Lower leg skin (tissue), 4 donors: ENCODE results near the gene OTULIN. TPM values are rescaled to one million over a fixed set of nuclear protein-coding genes. Genes with fewer than 3 reads are reported as not detected.

Experiments used
- DNase-seq, 2 donors: peaks; one replicate each; pipeline ENCODE4 v3.0.0-alpha.2; 2019; ENCODE audit warnings: low spot score in 2 of 2
- H3K4me3 ChIP-seq: fragments of 200-600 bp; sonication (generic); 2 replicates; pipeline ENCODE4 v1.5.1; 2017; ENCODE audit warnings: mild to moderate bottlenecking, low read depth; ENCODE audit not compliant: poor library complexity, severe bottlenecking
- POLR2A ChIP-seq, 2 donors: fragments of 450-650 bp; IDR thresholded peaks; one replicate each; pipeline ENCODE4 v1.6.1; 2016 to 2017; ENCODE audit warnings: antibody characterized with exemption in 2 of 2, mild to moderate bottlenecking in 1 of 2, moderate library complexity in 1 of 2
- WGBS, 2 donors: methylation state at CpG; one replicate each; pipeline ENCODE4 v1.1.5; 2018; 5-methylcytosine and 5-hydroxymethylcytosine counted together
- intact Hi-C: fragments of 100-400 bp; cut with DNase I; formaldehyde crosslinking; loops from one replicate; pipeline ENCODE4 v1.15.0; 2023; ENCODE audit warnings: low total_unique reads
- total RNA-seq, 4 donors: library from RNA; depleted of rRNA; stranded (reverse); fragments of >200 nt; gene quantifications; one replicate each; pipeline ENCODE4 v1.1.0, GENCODE V29; 2016
- TF ChIP-seq, protein P1 (sequence below), 3 donors: fragments of 450-650 bp; IDR thresholded peaks; one replicate each; pipeline ENCODE4 v1.5.1; 2016; ENCODE audit warnings: antibody characterized with exemption in 3 of 3, mild to moderate bottlenecking in 3 of 3, moderate library complexity in 2 of 3

Gene OTULIN
- total RNA-seq, 4 donors from 2014 or later, result 52.4 to 131 (median 82.1) TPM

- 94 to 97% methylated on average over 18 of the region's 18 CpGs for WGBS, 2 donors
Measured at GRCh38 chr5:14729448-14730385, 65.2 kb downstream of the OTULIN start.

DNA sequence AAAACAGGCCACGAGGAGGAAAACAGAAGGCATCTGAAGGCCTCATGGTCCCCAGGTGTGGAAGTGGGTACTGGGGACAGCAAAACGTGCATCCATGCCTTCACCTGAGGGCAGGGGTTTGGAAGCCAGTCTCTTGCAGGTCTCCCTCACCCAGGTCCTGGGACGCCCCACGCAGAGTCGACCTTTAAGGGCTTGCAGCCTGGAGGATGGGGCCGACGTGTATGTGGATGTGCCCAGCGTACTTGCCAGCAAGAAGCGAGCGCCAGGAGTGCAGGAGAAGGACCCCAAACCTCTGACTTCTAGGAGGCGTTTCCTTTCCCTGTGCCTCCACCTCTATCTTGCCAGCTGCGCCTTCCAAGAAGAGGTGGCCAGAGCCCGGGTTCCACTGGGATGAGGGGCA lies 65.9 kb downstream of the OTULIN start:
- no peak for DNase-seq
- 89 to 95% methylated on average over 13 of the region's 13 CpGs for WGBS, 2 donors
- TF ChIP-seq, protein P1, sequence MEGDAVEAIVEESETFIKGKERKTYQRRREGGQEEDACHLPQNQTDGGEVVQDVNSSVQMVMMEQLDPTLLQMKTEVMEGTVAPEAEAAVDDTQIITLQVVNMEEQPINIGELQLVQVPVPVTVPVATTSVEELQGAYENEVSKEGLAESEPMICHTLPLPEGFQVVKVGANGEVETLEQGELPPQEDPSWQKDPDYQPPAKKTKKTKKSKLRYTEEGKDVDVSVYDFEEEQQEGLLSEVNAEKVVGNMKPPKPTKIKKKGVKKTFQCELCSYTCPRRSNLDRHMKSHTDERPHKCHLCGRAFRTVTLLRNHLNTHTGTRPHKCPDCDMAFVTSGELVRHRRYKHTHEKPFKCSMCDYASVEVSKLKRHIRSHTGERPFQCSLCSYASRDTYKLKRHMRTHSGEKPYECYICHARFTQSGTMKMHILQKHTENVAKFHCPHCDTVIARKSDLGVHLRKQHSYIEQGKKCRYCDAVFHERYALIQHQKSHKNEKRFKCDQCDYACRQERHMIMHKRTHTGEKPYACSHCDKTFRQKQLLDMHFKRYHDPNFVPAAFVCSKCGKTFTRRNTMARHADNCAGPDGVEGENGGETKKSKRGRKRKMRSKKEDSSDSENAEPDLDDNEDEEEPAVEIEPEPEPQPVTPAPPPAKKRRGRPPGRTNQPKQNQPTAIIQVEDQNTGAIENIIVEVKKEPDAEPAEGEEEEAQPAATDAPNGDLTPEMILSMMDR (IDR thresholded peaks at IDR 0.05), result no peak
- no peak for TF ChIP-seq POLR2A (IDR thresholded peaks at IDR 0.05)
- H3K4me3 ChIP-seq, result no peak overlapping the region
- intact Hi-C loops, result no loop called here

More at GRCh38 chr5:14729448-14730385, 65.2 kb downstream of the OTULIN start:
- DNase-seq, result no peak
- intact Hi-C loops, result loop anchor here (5.0 kb wide), 1 partner anchor 283 kb away; no protein-coding TSS in a partner anchor
- no peak overlapping the region for H3K4me3 ChIP-seq
- TF ChIP-seq POLR2A (IDR thresholded peaks at IDR 0.05), result no peak
- TF ChIP-seq, protein P1 (IDR thresholded peaks at IDR 0.05), result no peak

GRCh38 chr5:14730881-14731280 lies 66.4 kb downstream of the OTULIN start:
- H3K4me3 ChIP-seq, result no peak overlapping the region
- intact Hi-C loops, result no loop called here
- WGBS, 2 donors, result 85 to 86% methylated on average over 15 of the region's 15 CpGs
- no peak for TF ChIP-seq POLR2A (IDR thresholded peaks at IDR 0.05)
- TF ChIP-seq, protein P1 (IDR thresholded peaks at IDR 0.05), result no peak
- DNase-seq, result no peak

DNA sequence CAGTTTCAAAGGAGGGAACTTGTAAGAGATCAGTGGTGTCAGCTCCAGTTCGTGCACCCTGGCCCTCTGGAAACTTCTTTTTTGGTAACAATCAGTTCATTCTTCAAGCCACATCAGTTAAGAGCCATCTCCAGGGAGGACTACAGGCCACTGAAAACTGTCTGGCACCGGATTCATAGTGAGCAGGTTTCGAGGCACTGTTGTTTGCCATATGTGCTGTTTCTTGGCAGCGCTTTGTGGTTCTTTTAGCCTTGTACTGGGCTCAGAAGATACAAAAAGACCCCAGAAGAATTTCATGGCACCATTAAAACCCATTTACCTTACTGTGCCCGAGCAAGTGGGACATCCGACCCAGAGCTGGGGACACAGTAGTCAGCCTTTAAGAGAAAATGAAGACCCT lies 68.5 kb downstream of the OTULIN start:
- no peak overlapping the region for H3K4me3 ChIP-seq
- TF ChIP-seq, protein P1 (IDR thresholded peaks at IDR 0.05), result no peak
- no peak for TF ChIP-seq POLR2A (IDR thresholded peaks at IDR 0.05)
- DNase-seq, result no peak
- WGBS, 2 donors, result 91% methylated on average over 6 of the region's 6 CpGs
- intact Hi-C loops, result no loop called here

GRCh38 chr5:14733661-14734060 lies 69.1 kb downstream of the OTULIN start:
- intact Hi-C loops, result no loop called here
- no peak for DNase-seq
- 97 to 98% methylated on average over 16 of the region's 16 CpGs for WGBS, 2 donors
- no peak for TF ChIP-seq POLR2A (IDR thresholded peaks at IDR 0.05)
- TF ChIP-seq, protein P1 (IDR thresholded peaks at IDR 0.05), result no peak
- no peak overlapping the region for H3K4me3 ChIP-seq
